ENCODE results near the gene ZBTB7C. TPM values are rescaled to one million over a fixed set of nuclear protein-coding genes. Genes with fewer than 3 reads are reported as not detected.

The ZBTB7C gene
- total and polyA plus RNA-seq, 2 donors (not counting 1 experiment from before 2014, with no cell fraction given), result not detected

GRCh38 chr18:48396561-48396960 lies 12.6 kb downstream of the ZBTB7C start:
- H3K4me3 ChIP-seq (ENCODE audit: control extremely low read depth in 1 of 5, extremely low read depth in 1 of 5, insufficient read depth in 1 of 5, low read depth in 2 of 5, low read length in 4 of 5), result no peak overlapping the region
- no peaks in the 10 kb centered on the region for H3K9me3 Mint-ChIP-seq (ENCODE audit: insufficient read depth)
- H3K4me2 ChIP-seq (replicated peaks; ENCODE audit: low read depth, low read length, poor library complexity, severe bottlenecking), result no peak overlapping the region
- intact Hi-C loops (cut with micrococcal nuclease), result no loop called here
- H4K20me1 ChIP-seq (ENCODE audit: control insufficient read depth, insufficient read depth, low read length, poor library complexity, severe bottlenecking), result no peaks in the 10 kb centered on the region
- H3K27me3 Mint-ChIP-seq, result peaks cover 58% of the 10 kb centered on the region
- H3K9me3 ChIP-seq (ENCODE audit: control extremely low read depth in 1 of 3, control insufficient read depth in 2 of 3, insufficient read depth in 1 of 3, low read length in 2 of 3), result no peaks in the 10 kb centered on the region
- H3K4me3 Mint-ChIP-seq, result no peak overlapping the region
- POLR2A ChIA-PET, result no interaction called here
- no peak overlapping the region for H3K27ac ChIP-seq (ENCODE audit: low read length in 2 of 2)
- H3K36me3 ChIP-seq (replicated peaks in 1 of 2; ENCODE audit: control extremely low read depth in 1 of 2, control insufficient read depth in 1 of 2, extremely low read depth in 1 of 2, insufficient read depth in 2 of 2, low read length in 1 of 2), result no peaks in the 10 kb centered on the region
- no peaks in the 10 kb centered on the region for H3K79me2 ChIP-seq (ENCODE audit: control insufficient read depth, insufficient read depth, low read length)
- H3K4me1 Mint-ChIP-seq, result peaks cover 6% of the 10 kb centered on the region
- no peak overlapping the region for H2AFZ ChIP-seq (ENCODE audit: insufficient read depth, low read depth, low read length, poor library complexity, severe bottlenecking)
- no peak overlapping the region for H3K9ac ChIP-seq (ENCODE audit: low read length)
- DNase-seq (no peak), ATAC-seq (ENCODE audit: low read depth) (no peak)
- CTCF ChIA-PET, result no interaction called here
- WGBS (ENCODE audit: insufficient coverage), result 89% methylated on average over 3 of the region's 5 CpGs
- peaks cover 0 to 22% (median 6%) of the 10 kb centered on the region in 4 experiments for H3K27me3 ChIP-seq (replicated peaks in 1 of 4; ENCODE audit: control extremely low read depth in 1 of 4, control insufficient read depth in 3 of 4, insufficient read depth in 4 of 4, low read length in 3 of 4)
- H3K27ac Mint-ChIP-seq, result no peak overlapping the region
- TF ChIP-seq CTCF (IDR thresholded peaks at IDR 0.05), result no peak
- no peak for TF ChIP-seq EZH2 (IDR thresholded peaks at IDR 0.05; ENCODE audit: borderline replicate concordance, insufficient read depth, low read depth, low read length, poor library complexity, severe bottlenecking)
- H3K4me1 ChIP-seq (ENCODE audit: control insufficient read depth in 2 of 2, insufficient read depth in 2 of 2, low read length in 2 of 2), result no peaks in the 10 kb centered on the region

GRCh38 chr18:48395646-48396045 lies 13.5 kb downstream of the ZBTB7C start:
- Histone ChIP-seq H3K36me3 (replicated peaks in 1 of 2; ENCODE audit: control extremely low read depth in 1 of 2, control insufficient read depth in 1 of 2, extremely low read depth in 1 of 2, insufficient read depth in 2 of 2, low read length in 1 of 2) (no peaks in the 10 kb centered on the region), H3K9me3 (ENCODE audit: control extremely low read depth in 1 of 3, control insufficient read depth in 2 of 3, insufficient read depth in 1 of 3, low read length in 2 of 3) (no peaks in the 10 kb centered on the region), H3K27me3 (replicated peaks in 1 of 4; ENCODE audit: control extremely low read depth in 1 of 4, control insufficient read depth in 3 of 4, insufficient read depth in 4 of 4, low read length in 3 of 4) (peaks cover 0 to 19% (median 6%) of the 10 kb centered on the region in 4 experiments), H3K9ac (ENCODE audit: low read length) (no peak overlapping the region), H2AFZ (ENCODE audit: insufficient read depth, low read depth, low read length, poor library complexity, severe bottlenecking) (no peak overlapping the region), H4K20me1 (ENCODE audit: control insufficient read depth, insufficient read depth, low read length, poor library complexity, severe bottlenecking) (no peaks in the 10 kb centered on the region), H3K4me1 (ENCODE audit: control insufficient read depth in 2 of 2, insufficient read depth in 2 of 2, low read length in 2 of 2) (no peaks in the 10 kb centered on the region), H3K79me2 (ENCODE audit: control insufficient read depth, insufficient read depth, low read length) (no peaks in the 10 kb centered on the region), H3K4me2 (replicated peaks; ENCODE audit: low read depth, low read length, poor library complexity, severe bottlenecking) (no peak overlapping the region), H3K27ac (ENCODE audit: low read length in 2 of 2) (no peak overlapping the region), H3K4me3 (ENCODE audit: control extremely low read depth in 1 of 5, extremely low read depth in 1 of 5, insufficient read depth in 1 of 5, low read depth in 2 of 5, low read length in 4 of 5) (no peak overlapping the region)
- DNase-seq, result no peak
- intact Hi-C loops (cut with micrococcal nuclease), result no loop called here
- TF ChIP-seq EZH2 (IDR thresholded peaks at IDR 0.05; ENCODE audit: borderline replicate concordance, insufficient read depth, low read depth, low read length, poor library complexity, severe bottlenecking), result no peak
- no peak for TF ChIP-seq CTCF (IDR thresholded peaks at IDR 0.05)
- Mint-ChIP-seq H3K27me3 (peaks cover 60% of the 10 kb centered on the region), H3K9me3 (ENCODE audit: insufficient read depth) (no peaks in the 10 kb centered on the region), H3K27ac (no peak overlapping the region), H3K4me1 (peaks cover 6% of the 10 kb centered on the region), H3K4me3 (no peak overlapping the region)
- ChIA-PET CTCF (no interaction called here), POLR2A (no interaction called here)
- no CpG with 5 or more reads among the region's 1 CpG for WGBS (ENCODE audit: insufficient coverage)
- no peak for ATAC-seq (ENCODE audit: low read depth)

All from B cell (primary cell).